Measurements from ENCODE around the gene BLCAP.

The BLCAP gene

DNA sequence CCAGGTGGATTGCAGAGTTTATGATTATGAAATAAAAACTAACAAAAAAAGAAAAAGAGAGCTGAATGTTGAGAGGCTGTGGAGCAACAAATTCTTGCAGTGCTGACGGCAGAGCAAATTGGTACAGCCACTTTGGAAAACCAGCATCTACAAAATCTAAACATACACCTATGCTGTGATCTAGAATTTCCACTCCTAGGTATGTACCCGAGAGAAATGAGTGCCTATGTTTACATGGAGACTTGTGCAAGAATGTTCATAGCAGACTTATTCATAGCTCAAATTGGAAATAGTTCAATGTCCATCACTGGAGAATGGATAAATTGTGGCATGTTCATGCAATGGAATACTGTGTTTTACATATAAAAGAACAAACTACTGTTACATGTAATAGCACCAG, 3.0 kb upstream of the BLCAP start:
- TF ChIP-seq EZH2phosphoT487 (IDR thresholded peaks at IDR 0.05; ENCODE audit: borderline replicate concordance, low read length), result no peak
- TF ChIP-seq, protein P1, sequence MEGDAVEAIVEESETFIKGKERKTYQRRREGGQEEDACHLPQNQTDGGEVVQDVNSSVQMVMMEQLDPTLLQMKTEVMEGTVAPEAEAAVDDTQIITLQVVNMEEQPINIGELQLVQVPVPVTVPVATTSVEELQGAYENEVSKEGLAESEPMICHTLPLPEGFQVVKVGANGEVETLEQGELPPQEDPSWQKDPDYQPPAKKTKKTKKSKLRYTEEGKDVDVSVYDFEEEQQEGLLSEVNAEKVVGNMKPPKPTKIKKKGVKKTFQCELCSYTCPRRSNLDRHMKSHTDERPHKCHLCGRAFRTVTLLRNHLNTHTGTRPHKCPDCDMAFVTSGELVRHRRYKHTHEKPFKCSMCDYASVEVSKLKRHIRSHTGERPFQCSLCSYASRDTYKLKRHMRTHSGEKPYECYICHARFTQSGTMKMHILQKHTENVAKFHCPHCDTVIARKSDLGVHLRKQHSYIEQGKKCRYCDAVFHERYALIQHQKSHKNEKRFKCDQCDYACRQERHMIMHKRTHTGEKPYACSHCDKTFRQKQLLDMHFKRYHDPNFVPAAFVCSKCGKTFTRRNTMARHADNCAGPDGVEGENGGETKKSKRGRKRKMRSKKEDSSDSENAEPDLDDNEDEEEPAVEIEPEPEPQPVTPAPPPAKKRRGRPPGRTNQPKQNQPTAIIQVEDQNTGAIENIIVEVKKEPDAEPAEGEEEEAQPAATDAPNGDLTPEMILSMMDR (IDR thresholded peaks at IDR 0.05; ENCODE audit: low read depth, low read length, poor library complexity, severe bottlenecking), result no peak
- H3K4me2 ChIP-seq (ENCODE audit: low read length), result no peak overlapping the region
- peaks cover 24% of the 10 kb centered on the region for H3K79me2 ChIP-seq (ENCODE audit: control insufficient read depth, low read length)
- H3K9me2 ChIP-seq (replicated peaks; ENCODE audit: control insufficient read depth, low read length), result no peaks in the 10 kb centered on the region
- peaks cover 25% of the 10 kb centered on the region for H3K4me1 ChIP-seq (ENCODE audit: control insufficient read depth, low read length)
- peaks cover 2% of the 10 kb centered on the region; the same call in 1 of the 2 replicates for H4K20me1 ChIP-seq (ENCODE audit: control insufficient read depth, insufficient read depth, low read depth, low read length)
- H3K9me3 ChIP-seq (ENCODE audit: control insufficient read depth, insufficient read depth, low read length), result no peaks in the 10 kb centered on the region
- 0 out of 2 replicates have a peak, but pooled peaks cover 3% of the 10 kb centered on the region for H3K36me3 ChIP-seq (ENCODE audit: control insufficient read depth, low read length)
- no peaks in the 10 kb centered on the region for H3F3A ChIP-seq (ENCODE audit: control insufficient read depth, insufficient read depth)
- H3K4me3 ChIP-seq (ENCODE audit: low read length), result no peak overlapping the region
- H3K27me3 ChIP-seq (ENCODE audit: control insufficient read depth, low read length), result no peaks in the 10 kb centered on the region
- no peak overlapping the region for H3K27ac ChIP-seq (ENCODE audit: low read depth, low read length)

DNA sequence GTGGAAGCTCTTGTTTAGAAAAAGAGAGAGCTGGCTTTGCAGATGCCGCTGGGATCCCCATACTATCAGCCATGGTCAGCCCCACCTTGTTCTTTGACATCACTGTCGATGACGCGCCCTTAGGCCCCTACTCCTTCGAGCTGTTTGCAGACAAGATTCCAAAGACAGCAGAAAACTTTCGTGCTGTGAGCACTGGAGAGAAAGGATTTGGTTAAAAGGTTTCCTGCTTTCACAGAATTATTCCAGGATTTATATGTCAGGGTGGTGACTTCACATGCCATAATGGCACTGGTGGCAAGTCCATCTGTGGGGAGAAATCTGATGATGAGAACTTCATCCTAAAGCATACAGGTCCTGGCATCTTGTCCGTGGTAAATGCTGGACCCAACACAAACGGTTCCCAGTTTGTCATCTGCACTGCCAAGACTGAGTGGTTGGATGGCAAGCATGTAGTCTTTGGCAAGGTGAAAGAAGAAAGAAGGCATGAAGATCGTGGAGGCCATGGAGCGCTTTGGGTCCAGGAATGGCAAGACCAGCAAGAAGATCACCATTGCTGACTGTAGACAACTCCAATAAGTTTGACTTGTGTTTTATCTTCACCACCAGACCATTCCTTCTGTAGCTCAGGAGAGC, 2.4 kb upstream of the BLCAP start:
- H3K9me2 ChIP-seq (replicated peaks; ENCODE audit: control insufficient read depth, low read length), result no peaks in the 10 kb centered on the region
- no peaks in the 10 kb centered on the region for H3F3A ChIP-seq (ENCODE audit: control insufficient read depth, insufficient read depth)
- H3K79me2 ChIP-seq (ENCODE audit: control insufficient read depth, low read length), result peaks cover 30% of the 10 kb centered on the region
- H3K4me1 ChIP-seq (ENCODE audit: control insufficient read depth, low read length), result peaks cover 31% of the 10 kb centered on the region
- no peak overlapping the region for H3K4me2 ChIP-seq (ENCODE audit: low read length)
- no peak for TF ChIP-seq EZH2phosphoT487 (IDR thresholded peaks at IDR 0.05; ENCODE audit: borderline replicate concordance, low read length)
- TF ChIP-seq, protein P1 (IDR thresholded peaks at IDR 0.05; ENCODE audit: low read depth, low read length, poor library complexity, severe bottlenecking), result no peak
- H3K9me3 ChIP-seq (ENCODE audit: control insufficient read depth, insufficient read depth, low read length), result no peaks in the 10 kb centered on the region
- no peak overlapping the region for H3K4me3 ChIP-seq (ENCODE audit: low read length)
- no peak overlapping the region for H3K27ac ChIP-seq (ENCODE audit: low read depth, low read length)
- H4K20me1 ChIP-seq (ENCODE audit: control insufficient read depth, insufficient read depth, low read depth, low read length), result peaks cover 8% of the 10 kb centered on the region; the same call in 1 of the 2 replicates
- H3K27me3 ChIP-seq (ENCODE audit: control insufficient read depth, low read length), result no peaks in the 10 kb centered on the region
- H3K36me3 ChIP-seq (ENCODE audit: control insufficient read depth, low read length), result 0 out of 2 replicates have a peak, but pooled peaks cover 3% of the 10 kb centered on the region

DNA sequence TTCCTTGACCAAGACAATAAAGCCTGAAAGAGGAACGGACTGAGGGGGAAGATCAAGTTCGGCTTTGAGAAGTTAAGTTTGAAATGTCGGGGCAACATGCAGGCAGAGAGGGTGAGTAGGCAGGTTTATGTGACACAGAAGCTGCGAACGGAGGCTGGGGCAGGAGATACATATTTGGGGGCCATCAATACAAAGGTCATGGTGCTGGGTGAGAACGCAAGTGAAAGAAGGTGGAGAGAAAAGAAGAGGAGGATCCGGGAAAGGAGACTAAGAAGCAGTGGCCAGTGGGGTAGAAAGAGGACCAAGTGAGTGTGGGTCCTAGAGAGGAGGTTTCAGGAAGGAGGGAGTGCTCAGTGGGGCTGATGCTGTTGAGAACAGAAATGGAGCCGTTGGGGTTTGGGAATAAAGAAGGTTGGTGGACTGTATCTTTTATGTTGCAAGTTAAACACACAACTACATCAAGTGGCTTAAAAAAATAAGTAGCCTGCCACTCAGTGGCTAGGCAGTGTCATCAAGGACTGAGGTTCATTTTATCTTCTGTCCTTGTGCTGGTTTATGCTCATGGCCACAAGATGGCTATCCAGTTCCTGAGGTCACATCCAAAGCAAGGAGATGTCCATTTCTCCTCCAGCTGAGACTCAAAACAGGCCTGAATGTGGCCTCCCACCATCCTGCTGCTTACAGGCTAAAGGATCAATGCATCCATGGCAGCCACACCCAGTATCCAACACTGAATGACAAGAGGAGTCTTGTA, 1.7 kb upstream of the BLCAP start:
- Histone ChIP-seq H3K4me2 (ENCODE audit: low read length) (peak overlapping the region; percentile 80), H3K4me1 (ENCODE audit: control insufficient read depth, low read length) (peaks cover 31% of the 10 kb centered on the region), H3K36me3 (ENCODE audit: control insufficient read depth, low read length) (0 out of 2 replicates have a peak, but pooled peaks cover 5% of the 10 kb centered on the region), H3K9me2 (replicated peaks; ENCODE audit: control insufficient read depth, low read length) (no peaks in the 10 kb centered on the region), H3K4me3 (ENCODE audit: low read length) (peak overlapping the region; percentile 91; the same call in 1 of the 2 replicates), H3K79me2 (ENCODE audit: control insufficient read depth, low read length) (peaks cover 37% of the 10 kb centered on the region), H3K27ac (ENCODE audit: low read depth, low read length) (no peak overlapping the region), H3K27me3 (ENCODE audit: control insufficient read depth, low read length) (no peaks in the 10 kb centered on the region), H3K9me3 (ENCODE audit: control insufficient read depth, insufficient read depth, low read length) (no peaks in the 10 kb centered on the region), H3F3A (ENCODE audit: control insufficient read depth, insufficient read depth) (no peaks in the 10 kb centered on the region), H4K20me1 (ENCODE audit: control insufficient read depth, insufficient read depth, low read depth, low read length) (peaks cover 10% of the 10 kb centered on the region; the same call in 1 of the 2 replicates)
- TF ChIP-seq, protein P1 (IDR thresholded peaks at IDR 0.05; ENCODE audit: low read depth, low read length, poor library complexity, severe bottlenecking), result no peak
- TF ChIP-seq EZH2phosphoT487 (IDR thresholded peaks at IDR 0.05; ENCODE audit: borderline replicate concordance, low read length), result no peak
